ENCODE results near the gene MED26.

MED26 gene

GRCh38 chr19:16537111-16537510, 90.9 kb downstream of the MED26 start:
- no peak for DNase-seq (ENCODE audit: low read depth in 2 of 2)

- no peak for DNase-seq (ENCODE audit: low read depth in 2 of 2)
These were observed 91.9 kb downstream of the MED26 start for GRCh38 chr19:16536130-16536529.

GRCh38 chr19:16535381-16535780, 92.6 kb downstream of the MED26 start:
- no peak for DNase-seq (ENCODE audit: low read depth in 2 of 2)

GRCh38 chr19:16532440-16533234, 95.4 kb downstream of the MED26 start:
- no peak for DNase-seq (ENCODE audit: low read depth in 2 of 2)

- DNase-seq (ENCODE audit: low read depth in 2 of 2) = no peak
These were observed 96.7 kb downstream of the MED26 start for GRCh38 chr19:16531380-16531669.

- DNase-seq (ENCODE audit: low read depth in 2 of 2) = no peak
These were observed 97.2 kb downstream of the MED26 start for GRCh38 chr19:16530540-16531379.

- DNase-seq (ENCODE audit: low read depth in 2 of 2) = no peak
These were observed 98.4 kb downstream of the MED26 start for GRCh38 chr19:16529466-16530144.

GRCh38 chr19:16527971-16528521, 100.0 kb downstream of the MED26 start:
- no peak for DNase-seq (ENCODE audit: low read depth in 2 of 2)

- DNase-seq (ENCODE audit: low read depth in 2 of 2) = no peak
These were observed 100.6 kb downstream of the MED26 start for GRCh38 chr19:16527334-16527935.

- DNase-seq (ENCODE audit: low read depth in 2 of 2) = no peak
These were observed 102.1 kb downstream of the MED26 start for GRCh38 chr19:16525751-16526481.

- no peak for DNase-seq (ENCODE audit: low read depth in 2 of 2)
These were observed 102.8 kb downstream of the MED26 start for GRCh38 chr19:16524991-16525734.

Measured in fibroblast of skin of left biceps (primary cell).